K562 (cell line): ENCODE data around the gene SLC39A7. TPM values are rescaled to one million over a fixed set of nuclear protein-coding genes. Genes with fewer than 3 reads are reported as not detected.

Source experiments
- ATAC-seq: fragments of 200-7000 bp; cut with Tn5 transposase; 3 replicates; pipeline ENCODE4 v1.9.1; 2020; ENCODE audit warnings: moderate library complexity
- BruUV-seq: library from RNA; stranded (reverse); fragments of 400-500 nt; replicated peaks from 2 replicates; lab custom pipeline; 2021; lab: Mats Ljungman, UMichigan
- CTCF ChIA-PET: fragments of 300-600 bp; formaldehyde crosslinking; extraction: SDS; loops from one replicate; lab custom pipeline; 2021; ENCODE audit warnings: low intra/inter-chr PET ratio; lab: Yijun Ruan, JAX
- POLR2A ChIA-PET: fragments of 300-600, 350-650 bp; sonication (Branson Sonifier 250); formaldehyde crosslinking; extraction: SDS; loops from one replicate; lab custom pipeline; 2021; ENCODE audit warnings: antibody characterized with exemption, inconsistent platforms; lab: Yijun Ruan, JAX
- DNase-seq, 4 experiments: peaks; one replicate each; pipeline versions ENCODE4 v3.0.0 to v3.0.0-alpha.2; 2011 to 2018; ENCODE audit warnings: low spot score in 3 of 4, mixed read lengths in 3 of 4; ENCODE audit errors: extremely low read depth in 1 of 4
- FAIRE-seq: peaks from 2 replicates; lab custom pipeline; 2011; peaks lifted over from hg19 to GRCh38; lab: Jason Lieb, UNC
- H2AFZ ChIP-seq: 2 replicates; pipeline ENCODE4 v1.6.0; 2011; ENCODE audit warnings: low read depth, low read length, control low read depth, inconsistent platforms
- H3K27ac ChIP-seq: fragments of 200-600 bp; 3 replicates; pipeline ENCODE4 v1.8.0; 2011; ENCODE audit warnings: low read depth, mild to moderate bottlenecking, control low read depth, inconsistent platforms, low read length, moderate library complexity, mixed read lengths; ENCODE audit errors: extremely low read depth
- H3K27me3 ChIP-seq, 2 experiments: fragments of 300-600 bp in 1 of 2; 2 replicates in 1 of 2; 3 replicates in 1 of 2; pipeline versions ENCODE4 v1.6.0 to v1.8.0; 2011; ENCODE audit warnings: inconsistent platforms in 2 of 2, low read length in 2 of 2, mild to moderate bottlenecking in 1 of 2, mixed read lengths in 1 of 2, moderate library complexity in 1 of 2; ENCODE audit not compliant: control insufficient read depth in 2 of 2, insufficient read depth in 2 of 2
- H3K36me3 ChIP-seq: fragments of 300-600 bp; 3 replicates; pipeline ENCODE4 v1.8.0; 2011; ENCODE audit warnings: mild to moderate bottlenecking, low read length, inconsistent platforms; ENCODE audit not compliant: control insufficient read depth, insufficient read depth
- H3K4me1 ChIP-seq, 2 experiments: fragments of 200-600 bp in 1 of 2; replicated peaks in 1 of 2; 2 replicates in 1 of 2; 3 replicates in 1 of 2; pipeline versions ENCODE4 v1.5.1 to v1.8.0; 2011; ENCODE audit warnings: inconsistent platforms in 2 of 2, low read length in 2 of 2, mild to moderate bottlenecking in 1 of 2, mixed read lengths in 1 of 2, moderate library complexity in 1 of 2; ENCODE audit not compliant: control insufficient read depth in 2 of 2, insufficient read depth in 2 of 2
- H3K4me2 ChIP-seq: 2 replicates; pipeline ENCODE4 v1.6.1; 2011; ENCODE audit warnings: low read length, control low read depth, inconsistent platforms, mixed read lengths; ENCODE audit not compliant: insufficient read depth
- H3K4me3 ChIP-seq: fragments of 200-600 bp; sonication (generic), shearing (Covaris generic); 2 replicates; pipeline ENCODE4 v1.5.1; 2016; ENCODE audit warnings: control low read depth, inconsistent platforms
- H3K79me2 ChIP-seq: fragments of 200-600 bp; 3 replicates; pipeline ENCODE4 v1.8.0; 2011; ENCODE audit warnings: low read length, inconsistent platforms; ENCODE audit not compliant: control insufficient read depth, insufficient read depth
- H3K9ac ChIP-seq, 2 experiments: 2 replicates each; pipeline versions ENCODE4 v1.6.0 to v1.6.1; 2011; ENCODE audit warnings: low read depth in 2 of 2, low read length in 2 of 2, control low read depth in 1 of 2, inconsistent platforms in 1 of 2, mild to moderate bottlenecking in 1 of 2, mixed read lengths in 1 of 2; ENCODE audit not compliant: insufficient read depth in 1 of 2
- H3K9me1 ChIP-seq: one replicate; pipeline ENCODE4 v1.6.0; 2011; ENCODE audit warnings: inconsistent platforms, mild to moderate bottlenecking, low read length, moderate library complexity; ENCODE audit not compliant: control insufficient read depth, insufficient read depth
- H3K9me3 ChIP-seq: replicated peaks from 2 replicates; pipeline ENCODE4 v1.5.1; 2011; ENCODE audit warnings: low read depth, low read length, inconsistent platforms; ENCODE audit not compliant: control insufficient read depth, insufficient read depth
- H4K20me1 ChIP-seq: replicated peaks from 2 replicates; pipeline ENCODE4 v1.6.1; 2011; ENCODE audit warnings: low read length, inconsistent platforms, mixed read lengths; ENCODE audit not compliant: control insufficient read depth, insufficient read depth
- ATF6 ChIP-seq: sonication (generic); formaldehyde crosslinking; IDR thresholded peaks from 2 replicates; pipeline ENCODE4 v1.4.0; 2020; ENCODE audit warnings: mild to moderate bottlenecking, missing genetic modification reagents
- DLX4 ChIP-seq: fragments of 250-450 bp; sonication (Bioruptor Pico); IDR thresholded peaks from 2 replicates; pipeline ENCODE4 v1.6.1; 2021; ENCODE audit warnings: mild to moderate bottlenecking
- FOXJ2 ChIP-seq: fragments of 200-800 bp; sonication (Bioruptor generic); IDR thresholded peaks from 2 replicates; pipeline ENCODE4 v1.6.1; 2016; ENCODE audit warnings: missing genetic modification characterization, missing compliant biosample characterization
- FOXO4 ChIP-seq: fragments of 450-650 bp; formaldehyde crosslinking; IDR thresholded peaks from 2 replicates; pipeline ENCODE4 v1.4.0; 2020; ENCODE audit warnings: mild to moderate bottlenecking, moderate library complexity
- GMEB1 ChIP-seq: fragments of 250-450 bp; sonication (Bioruptor Pico); IDR thresholded peaks from 2 replicates; pipeline ENCODE4 v1.4.0; 2020; ENCODE audit warnings: mild to moderate bottlenecking
- HMBOX1 ChIP-seq: sonication (generic); IDR thresholded peaks from 2 replicates; pipeline ENCODE4 v1.6.1; 2016
- KAT8 ChIP-seq: fragments of 450-650 bp; IDR thresholded peaks from 2 replicates; pipeline ENCODE4 v1.6.1; 2016; ENCODE audit warnings: low read depth, mild to moderate bottlenecking
- KDM1A ChIP-seq, 2 experiments: fragments of 450-650 bp; IDR thresholded peaks; 2 replicates each; pipeline ENCODE4 v1.6.1; 2016; ENCODE audit warnings: mild to moderate bottlenecking in 2 of 2
- MTA1 ChIP-seq: fragments of 450-650 bp; IDR thresholded peaks from 2 replicates; pipeline ENCODE4 v1.6.1; 2017; ENCODE audit warnings: borderline replicate concordance
- RFX1 ChIP-seq: fragments of 450-650 bp; IDR thresholded peaks from 2 replicates; pipeline ENCODE4 v1.6.1; 2016; ENCODE audit warnings: mild to moderate bottlenecking, moderate library complexity
- SIRT6 ChIP-seq: IDR thresholded peaks from one replicate; pipeline ENCODE4 v1.6.1; 2012; ENCODE audit warnings: low read depth, mild to moderate bottlenecking, control low read depth, inconsistent platforms, low read length, moderate library complexity
- SNAPC5 ChIP-seq: fragments of 250-450 bp; sonication (Bioruptor Pico); IDR thresholded peaks from 2 replicates; pipeline ENCODE4 v1.8.0; 2021; ENCODE audit warnings: moderate library complexity, mild to moderate bottlenecking, inconsistent platforms
- SRSF7 ChIP-seq: fragments of 200-400 bp; formaldehyde crosslinking; optimal IDR thresholded peaks from 2 replicates; pipeline ENCODE3; 2017; ENCODE audit warnings: mild to moderate bottlenecking, low read depth, low read length
- TRIM24 ChIP-seq, 2 experiments: fragments of 450-650 bp; IDR thresholded peaks; 2 replicates each; pipeline ENCODE4 v1.6.1; 2016
- ZNF143 ChIP-seq: sonication (generic); formaldehyde crosslinking; IDR thresholded peaks from 2 replicates; pipeline ENCODE4 v1.9.0; 2022; ENCODE audit warnings: mild to moderate bottlenecking, missing genetic modification reagents
- ZNF79 ChIP-seq: fragments of 250-450 bp; sonication (Bioruptor Pico); IDR thresholded peaks from 2 replicates; pipeline ENCODE4 v1.4.0; 2020; ENCODE audit warnings: low read depth, mild to moderate bottlenecking, moderate library complexity
- WGBS: fragments of 100-300 bp; shearing (Covaris generic); methylation state at CpG from one replicate; pipeline ENCODE4 v1.1.6; 2016; ENCODE audit warnings: low coverage, mixed read lengths; ENCODE audit not compliant: insufficient coverage; ENCODE audit errors: missing lambda C conversion rate; 5-methylcytosine and 5-hydroxymethylcytosine counted together
- in situ Hi-C: fragments of 300-500 bp; cut with MboI; formaldehyde crosslinking; loops from 4 replicates; pipeline ENCODE4 v1.15.0; 2018; ENCODE audit warnings: inconsistent platforms, mixed read lengths
- intact Hi-C: fragments of 100-400 bp; cut with micrococcal nuclease; formaldehyde crosslinking; loops from 2 replicates; pipeline ENCODE4 v1.14.2; 2022
- polyA plus RNA-seq, 8 experiments: library from polyadenylated mRNA; depleted of rRNA in 4 of 8; stranded (reverse) in 5 of 8; unstranded in 3 of 8; fragments of >200 nt; fragmentation: Nextera tagmentation in 2 of 8; fragmentation: Illumina TruSeq in 1 of 8; extraction: Ambion mirVana in 2 of 8; extraction: Trizol in 1 of 8; gene quantifications; 2 replicates each; pipeline versions ENCODE4 v1.2.1 to v1.2.3, GENCODE V29; 2011 to 2014; ENCODE audit warnings: inconsistent platforms in 1 of 8, missing spikeins in 1 of 8
- total RNA-seq, 7 experiments: library from RNA; depleted of rRNA in 6 of 7; stranded (reverse); fragments of >200 nt in 6 of 7; fragmentation: Illumina TruSeq in 2 of 7; extraction: Trizol in 2 of 7; gene quantifications; 2 replicates each; pipeline versions ENCODE4 v1.2.1 to v1.2.3, GENCODE V29; 2011 to 2021; ENCODE audit warnings: low replicate concordance in 1 of 7

The SLC39A7 gene
- total and polyA plus RNA-seq, 9 of the 15 experiments (the other 6 are each of a cell fraction or from before 2014, with no cell fraction given), result 21.7 to 169 (median 121) TPM

GRCh38 chr6:33151050-33151449 lies 49.6 kb upstream of the SLC39A7 start:
- no peaks in the 10 kb centered on the region for H3K4me1 ChIP-seq
- FAIRE-seq, result no peak
- no TSS peak for BruUV-seq
- H2AFZ ChIP-seq, result no peak overlapping the region
- CTCF ChIA-PET, result no interaction called here
- 0% methylated on average over 1 of the region's 1 CpG for WGBS
- H3K9me3 ChIP-seq, result no peaks in the 10 kb centered on the region
- TF ChIP-seq FOXJ2 (tag), result no peak
- no peak for TF ChIP-seq ATF6 (CRISPR knock-in tag)
- no peak for TF ChIP-seq FOXO4 (CRISPR knock-in tag)
- TF ChIP-seq ZNF79 (CRISPR knock-in tag), result no peak
- TF ChIP-seq ZNF143 (CRISPR knock-in tag), result no peak
- no peak for TF ChIP-seq KAT8
- no peak for TF ChIP-seq DLX4
- no peak for TF ChIP-seq SRSF7
- no peak for TF ChIP-seq GMEB1 (CRISPR knock-in tag)
- no peak for TF ChIP-seq TRIM24 (IDR thresholded peaks at IDR 0.05)
- TF ChIP-seq SNAPC5, result no peak
- TF ChIP-seq MTA1, result no peak
- TF ChIP-seq RFX1, result no peak
- no peak for TF ChIP-seq SIRT6
- TF ChIP-seq HMBOX1, result no peak
- TF ChIP-seq KDM1A (IDR thresholded peaks at IDR 0.05), result no peak
- intact Hi-C loops, result no loop called here
- no peaks in the 10 kb centered on the region for H3K36me3 ChIP-seq
- no peak overlapping the region for H3K9ac ChIP-seq
- H3K27me3 ChIP-seq, result peaks cover 8 to 12% of the 10 kb centered on the region in 2 experiments; a peak in 2 of 5 replicates
- H4K20me1 ChIP-seq, result no peaks in the 10 kb centered on the region
- no peaks in the 10 kb centered on the region for H3K9me1 ChIP-seq
- DNase-seq, result peak in 1 of 4 experiments; percentile 1
- ATAC-seq, result no peak
- POLR2A ChIA-PET, result interaction anchor here (0.7 to 1.4 kb wide), 2 partner anchors 44 to 46 kb away, joined by 3 read pairs; no protein-coding TSS in a partner anchor
- no peaks in the 10 kb centered on the region for H3K79me2 ChIP-seq
- no peak overlapping the region for H3K4me3 ChIP-seq
- H3K27ac ChIP-seq, result no peak overlapping the region
- in situ Hi-C loops, result no loop called here
- H3K4me2 ChIP-seq, result no peak overlapping the region
